Keratinocyte (primary cell): ENCODE data around the gene MAGEA3. TPM values are rescaled to one million over a fixed set of nuclear protein-coding genes. Genes with fewer than 3 reads are reported as not detected.

Experiments
- DNase-seq: peaks from one replicate; pipeline ENCODE4 v3.0.0-alpha.2; 2011; ENCODE audit warnings: low read depth, missing footprints, low spot score
- FAIRE-seq: peaks from 2 replicates; lab custom pipeline; 2011; peaks lifted over from hg19 to GRCh38; lab: Jason Lieb, UNC
- H2AFZ ChIP-seq: 2 replicates; pipeline ENCODE4 v1.6.0; 2012; ENCODE audit warnings: low read length, control low read depth, inconsistent platforms; ENCODE audit not compliant: control insufficient read depth
- H3K27ac ChIP-seq: 2 replicates; pipeline ENCODE4 v1.5.1; 2011; ENCODE audit warnings: low read length; ENCODE audit not compliant: control insufficient read depth, insufficient read depth
- H3K27me3 ChIP-seq: 3 replicates; pipeline ENCODE4 v1.6.0; 2011; ENCODE audit warnings: low read length; ENCODE audit not compliant: control insufficient read depth, insufficient read depth; ENCODE audit errors: extremely low read depth
- H3K36me3 ChIP-seq, 2 experiments: 2 replicates in 1 of 2; 3 replicates in 1 of 2; pipeline ENCODE4 v1.5.1; 2011; ENCODE audit warnings: low read length in 2 of 2, mild to moderate bottlenecking in 1 of 2; ENCODE audit not compliant: control insufficient read depth in 2 of 2, insufficient read depth in 2 of 2; ENCODE audit errors: extremely low read depth in 1 of 2
- H3K4me1 ChIP-seq: 3 replicates; pipeline ENCODE4 v1.5.1; 2011; ENCODE audit warnings: low read length; ENCODE audit not compliant: control insufficient read depth, insufficient read depth; ENCODE audit errors: extremely low read depth
- H3K4me2 ChIP-seq: 3 replicates; pipeline ENCODE4 v1.6.0; 2011; ENCODE audit warnings: low read depth, low read length; ENCODE audit not compliant: control insufficient read depth, insufficient read depth; ENCODE audit errors: extremely low read depth
- H3K4me3 ChIP-seq, 3 experiments: fragments of 200-600 bp in 1 of 3; sonication (generic) in 1 of 3; 2 replicates in 2 of 3; 3 replicates in 1 of 3; pipeline ENCODE4 v1.5.1; 2011 to 2016; ENCODE audit warnings: low read length in 3 of 3, mild to moderate bottlenecking in 3 of 3, control low read depth in 2 of 3, inconsistent platforms in 1 of 3, low read depth in 1 of 3, mixed read lengths in 1 of 3, mixed run types in 1 of 3, moderate library complexity in 1 of 3; ENCODE audit not compliant: control insufficient read depth in 2 of 3, insufficient read depth in 2 of 3; ENCODE audit errors: extremely low read depth in 1 of 3
- H3K79me2 ChIP-seq: 2 replicates; pipeline ENCODE4 v1.6.0; 2012; ENCODE audit warnings: low read length; ENCODE audit not compliant: control insufficient read depth, insufficient read depth
- H3K9ac ChIP-seq: 3 replicates; pipeline ENCODE4 v1.6.0; 2011; ENCODE audit warnings: low read length; ENCODE audit not compliant: control insufficient read depth, insufficient read depth; ENCODE audit errors: extremely low read depth
- H3K9me1 ChIP-seq: 3 replicates; pipeline ENCODE4 v1.6.0; 2011; ENCODE audit warnings: low read length; ENCODE audit not compliant: control insufficient read depth, insufficient read depth; ENCODE audit errors: extremely low read depth
- H3K9me3 ChIP-seq: 2 replicates; pipeline ENCODE4 v1.5.1; 2012; ENCODE audit warnings: low read depth, low read length; ENCODE audit not compliant: control insufficient read depth
- H4K20me1 ChIP-seq: 3 replicates; pipeline ENCODE4 v1.6.0; 2011; ENCODE audit warnings: low read length; ENCODE audit not compliant: control insufficient read depth, insufficient read depth; ENCODE audit errors: extremely low read depth
- EZH2 ChIP-seq: IDR thresholded peaks from one replicate; pipeline ENCODE4 v1.6.1; 2012; ENCODE audit warnings: inconsistent platforms, mild to moderate bottlenecking, low read length, moderate library complexity
- dilution Hi-C: fragments of 300-500 bp; cut with MboI; formaldehyde crosslinking; loops from one replicate; pipeline ENCODE4 v1.7.0; 2020; ENCODE audit warnings: low sequenced_read_pairs; ENCODE audit not compliant: extremely low pct_ligation_motif_present
- polyA plus RNA-seq, 5 experiments: library from polyadenylated mRNA; depleted of rRNA in 3 of 5; stranded (reverse) in 3 of 5; stranded (forward) in 1 of 5; unstranded in 1 of 5; fragments of >200 nt; gene quantifications; 1 replicate in 1 of 5; 2 replicates in 3 of 5; 3 replicates in 1 of 5; pipeline versions ENCODE4 v1.2.1 to v1.2.3, GENCODE V29; 2011 to 2012; ENCODE audit warnings: missing spikeins in 2 of 5, low read depth in 1 of 5, low replicate concordance in 1 of 5
- TF ChIP-seq, protein P1 (sequence below), 3 experiments: IDR thresholded peaks in 1 of 3; conservative IDR thresholded peaks in 1 of 3; optimal IDR thresholded peaks in 1 of 3; 2 replicates in 2 of 3; 3 replicates in 1 of 3; pipeline versions ENCODE3 to v1.5.1; 2011; ENCODE audit warnings: low read length in 3 of 3, mild to moderate bottlenecking in 3 of 3, moderate library complexity in 2 of 3, control low read depth in 1 of 3, inconsistent platforms in 1 of 3; ENCODE audit not compliant: insufficient read depth in 2 of 3; ENCODE audit errors: extremely low read depth in 1 of 3

MAGEA3 gene
- polyA plus RNA-seq, 1 donor (not counting 4 experiments of a cell fraction or from before 2014, with no cell fraction given) = not detected

DNA sequence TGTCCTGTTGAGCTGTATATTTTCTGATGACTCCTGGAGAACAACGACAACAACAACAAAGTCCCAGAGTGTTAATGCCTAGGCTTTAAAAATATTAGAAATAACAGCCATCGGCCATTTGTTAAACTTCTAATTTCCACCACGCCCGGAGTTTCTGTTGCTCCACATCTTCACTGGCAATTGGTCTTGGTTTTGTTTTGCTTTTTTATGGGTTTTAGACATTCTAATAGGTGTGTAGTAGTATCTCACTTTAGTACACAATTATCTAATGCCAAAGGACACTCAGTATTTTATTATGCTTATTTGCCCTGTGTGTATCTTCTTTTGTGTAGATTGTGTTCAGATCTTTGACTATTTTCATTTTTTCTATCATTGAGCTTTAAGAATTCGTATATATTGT lies 40.0 kb downstream of the MAGEA3 start:
- dilution Hi-C loops = no loop called here
- no peaks in the 10 kb centered on the region for H4K20me1 ChIP-seq
- no peaks in the 10 kb centered on the region for H3K9me3 ChIP-seq
- H3K9ac ChIP-seq = no peak overlapping the region
- H3K27me3 ChIP-seq = no peaks in the 10 kb centered on the region
- DNase-seq (no peak), FAIRE-seq (no peak)
- no peak overlapping the region for H3K4me2 ChIP-seq
- no peaks in the 10 kb centered on the region for H3K36me3 ChIP-seq
- TF ChIP-seq, protein P1, sequence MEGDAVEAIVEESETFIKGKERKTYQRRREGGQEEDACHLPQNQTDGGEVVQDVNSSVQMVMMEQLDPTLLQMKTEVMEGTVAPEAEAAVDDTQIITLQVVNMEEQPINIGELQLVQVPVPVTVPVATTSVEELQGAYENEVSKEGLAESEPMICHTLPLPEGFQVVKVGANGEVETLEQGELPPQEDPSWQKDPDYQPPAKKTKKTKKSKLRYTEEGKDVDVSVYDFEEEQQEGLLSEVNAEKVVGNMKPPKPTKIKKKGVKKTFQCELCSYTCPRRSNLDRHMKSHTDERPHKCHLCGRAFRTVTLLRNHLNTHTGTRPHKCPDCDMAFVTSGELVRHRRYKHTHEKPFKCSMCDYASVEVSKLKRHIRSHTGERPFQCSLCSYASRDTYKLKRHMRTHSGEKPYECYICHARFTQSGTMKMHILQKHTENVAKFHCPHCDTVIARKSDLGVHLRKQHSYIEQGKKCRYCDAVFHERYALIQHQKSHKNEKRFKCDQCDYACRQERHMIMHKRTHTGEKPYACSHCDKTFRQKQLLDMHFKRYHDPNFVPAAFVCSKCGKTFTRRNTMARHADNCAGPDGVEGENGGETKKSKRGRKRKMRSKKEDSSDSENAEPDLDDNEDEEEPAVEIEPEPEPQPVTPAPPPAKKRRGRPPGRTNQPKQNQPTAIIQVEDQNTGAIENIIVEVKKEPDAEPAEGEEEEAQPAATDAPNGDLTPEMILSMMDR (optimal IDR thresholded peaks at IDR 0.05 in 1 of 3, IDR thresholded peaks at IDR 0.05 in 1 of 3, conservative IDR thresholded peaks at IDR 0.05 in 1 of 3; ENCODE audit: extremely low read depth in 1 of 3, insufficient read depth in 2 of 3, low read length in 3 of 3) = no peak
- no peak for TF ChIP-seq EZH2
- H2AFZ ChIP-seq = no peak overlapping the region
- no peaks in the 10 kb centered on the region for H3K4me1 ChIP-seq
- no peak overlapping the region for H3K27ac ChIP-seq
- no peaks in the 10 kb centered on the region for H3K9me1 ChIP-seq
- H3K79me2 ChIP-seq = no peaks in the 10 kb centered on the region
- H3K4me3 ChIP-seq = no peak overlapping the region

Other genes with a start within 250 kb of the MAGEA3 start
- gene GABRA3, start 247.5 kb upstream of the MAGEA3 start, polyA plus RNA-seq = 0.06 to 0.20 TPM (median 0.09 TPM) in 3 replicates
- gene GABRQ, start 60.9 kb upstream of the MAGEA3 start, polyA plus RNA-seq = 0.02 to 0.12 TPM (median 0.08 TPM) in 3 replicates
- gene CSAG2, start 10.5 kb downstream of the MAGEA3 start, polyA plus RNA-seq = not detected in 3 replicates
- gene MAGEA2B, start 15.8 kb downstream of the MAGEA3 start, polyA plus RNA-seq = not detected in 3 replicates
- not detected in 3 replicates for gene CSAG1, start 34.9 kb downstream of the MAGEA3 start, polyA plus RNA-seq
- not detected in 3 replicates for gene MAGEA12, start 35.0 kb downstream of the MAGEA3 start, polyA plus RNA-seq
- not detected in 3 replicates for gene MAGEA2, start 55.0 kb downstream of the MAGEA3 start, polyA plus RNA-seq
- not detected in 3 replicates for gene CSAG3, start 60.4 kb downstream of the MAGEA3 start, polyA plus RNA-seq
- gene MAGEA6, start 70.9 kb downstream of the MAGEA3 start, polyA plus RNA-seq = not detected in 3 replicates
- gene CETN2, start 132.0 kb downstream of the MAGEA3 start, polyA plus RNA-seq = 54.7 to 69.0 TPM (median 55.5 TPM) in 3 replicates
- 74.7 to 96.3 TPM (median 79.0 TPM) in 3 replicates for gene NSDHL, start 132.3 kb downstream of the MAGEA3 start, polyA plus RNA-seq
- 48.6 to 73.2 TPM (median 55.6 TPM) in 3 replicates for gene ZNF185, start 199.3 kb downstream of the MAGEA3 start, polyA plus RNA-seq